Trophoblast cell (in vitro differentiated cells and primary cell): ENCODE results near the gene FAM236A.
"Not testable (repeated sequence)": the region's sequence is repeated elsewhere in the genome, so short reads cannot be mapped to it uniquely, and the experiment has no call there.

Experiments
- DNase-seq, 2 donors: peaks; one replicate each; pipeline ENCODE4 v3.0.0-alpha.2; 2016
- H2AFZ ChIP-seq: 2 replicates; pipeline ENCODE4 v1.6.1; 2013; ENCODE audit warnings: low read length, moderate library complexity, mild to moderate bottlenecking; ENCODE audit not compliant: insufficient read depth, poor library complexity
- H2AK5ac ChIP-seq: 2 replicates; pipeline ENCODE4 v1.6.1; 2013; ENCODE audit warnings: mild to moderate bottlenecking, low read length
- H2BK120ac ChIP-seq: 2 replicates; pipeline ENCODE4 v1.6.1; 2013; ENCODE audit warnings: low read length, mild to moderate bottlenecking, moderate library complexity; ENCODE audit not compliant: insufficient read depth, poor library complexity
- H2BK12ac ChIP-seq: 2 replicates; pipeline ENCODE4 v1.6.1; 2013; ENCODE audit warnings: mild to moderate bottlenecking, low read length, moderate library complexity
- H2BK5ac ChIP-seq: 2 replicates; pipeline ENCODE4 v1.6.1; 2013; ENCODE audit warnings: low read length, low read depth, moderate library complexity, mild to moderate bottlenecking; ENCODE audit not compliant: poor library complexity
- H3K14ac ChIP-seq: 2 replicates; pipeline ENCODE4 v1.6.1; 2013; ENCODE audit warnings: mild to moderate bottlenecking, low read length
- H3K18ac ChIP-seq: 2 replicates; pipeline ENCODE4 v1.6.1; 2013; ENCODE audit warnings: mild to moderate bottlenecking, low read length
- H3K23ac ChIP-seq: 2 replicates; pipeline ENCODE4 v1.6.1; 2013; ENCODE audit warnings: low read length
- H3K27ac ChIP-seq: 2 replicates; pipeline ENCODE4 v1.5.1; 2013; ENCODE audit warnings: low read depth, mild to moderate bottlenecking, inconsistent platforms, low read length, moderate library complexity
- H3K27me3 ChIP-seq: 2 replicates; pipeline ENCODE4 v1.6.1; 2013; ENCODE audit warnings: inconsistent platforms, mild to moderate bottlenecking, low read length, moderate library complexity; ENCODE audit not compliant: insufficient read depth
- H3K36me3 ChIP-seq, 2 experiments: 1 replicate in 1 of 2; 2 replicates in 1 of 2; pipeline ENCODE4 v1.6.1; 2013; ENCODE audit warnings: low read length in 2 of 2, mild to moderate bottlenecking in 2 of 2, moderate library complexity in 1 of 2; ENCODE audit not compliant: insufficient read depth in 2 of 2, control insufficient read depth in 1 of 2
- H3K4ac ChIP-seq: 2 replicates; pipeline ENCODE4 v1.6.1; 2013; ENCODE audit warnings: low read depth, mild to moderate bottlenecking, low read length, moderate library complexity
- H3K4me1 ChIP-seq, 2 experiments: 1 replicate in 1 of 2; 2 replicates in 1 of 2; pipeline ENCODE4 v1.6.1; 2013; ENCODE audit warnings: low read length in 2 of 2, mild to moderate bottlenecking in 2 of 2, moderate library complexity in 1 of 2; ENCODE audit not compliant: insufficient read depth in 2 of 2, control insufficient read depth in 1 of 2
- H3K4me2 ChIP-seq: 2 replicates; pipeline ENCODE4 v1.6.1; 2013; ENCODE audit warnings: inconsistent platforms, mild to moderate bottlenecking, low read length, moderate library complexity
- H3K4me3 ChIP-seq: 2 replicates; pipeline ENCODE4 v1.5.1; 2013; ENCODE audit warnings: mild to moderate bottlenecking, low read depth, low read length, inconsistent platforms
- H3K79me1 ChIP-seq: one replicate; pipeline ENCODE4 v1.6.1; 2013; ENCODE audit warnings: low read length
- H3K79me2 ChIP-seq: 2 replicates; pipeline ENCODE4 v1.6.1; 2013; ENCODE audit warnings: low read length, mild to moderate bottlenecking; ENCODE audit not compliant: control insufficient read depth, insufficient read depth, poor library complexity
- H3K9ac ChIP-seq: 2 replicates; pipeline ENCODE4 v1.6.1; 2013; ENCODE audit warnings: mild to moderate bottlenecking, low read length
- H3K9me3 ChIP-seq: 2 replicates; pipeline ENCODE4 v1.6.1; 2013; ENCODE audit warnings: low read depth, mild to moderate bottlenecking, control low read depth, inconsistent platforms, low read length; ENCODE audit not compliant: insufficient read depth
- H4K12ac ChIP-seq: 2 replicates; pipeline ENCODE4 v1.6.1; 2013; ENCODE audit warnings: low read depth, mild to moderate bottlenecking, low read length, moderate library complexity
- H4K8ac ChIP-seq: 2 replicates; pipeline ENCODE4 v1.6.1; 2013; ENCODE audit warnings: low read depth, mild to moderate bottlenecking, low read length, moderate library complexity
- H4K91ac ChIP-seq: one replicate; pipeline ENCODE4 v1.6.1; 2013; ENCODE audit warnings: low read depth, mild to moderate bottlenecking, low read length, moderate library complexity
- WGBS: extraction: QIAGEN DNeasy Blood & Tissue Kit; methylation state at CpG from one replicate; pipeline ENCODE4 v1.1.7; 2013; ENCODE audit warnings: missing lambda C conversion rate; ENCODE audit not compliant: insufficient read length, insufficient coverage; ENCODE audit errors: extremely low coverage; 5-methylcytosine and 5-hydroxymethylcytosine counted together

FAM236A gene

GRCh38 chrX:72943035-72943818, 5.2 kb downstream of the FAM236A start:
- H3K79me1 ChIP-seq, H3K18ac ChIP-seq, H4K12ac ChIP-seq, H3K9ac ChIP-seq, H2BK5ac ChIP-seq, H2AK5ac ChIP-seq, H3K79me2 ChIP-seq, H3K4ac ChIP-seq, DNase-seq, H3K4me1 ChIP-seq, H3K4me3 ChIP-seq, H2BK12ac ChIP-seq, H3K14ac ChIP-seq, H3K9me3 ChIP-seq, H3K36me3 ChIP-seq, H3K27me3 ChIP-seq, H2AFZ ChIP-seq, H3K23ac ChIP-seq, H4K8ac ChIP-seq, H3K4me2 ChIP-seq, H2BK120ac ChIP-seq, H3K27ac ChIP-seq, H4K91ac ChIP-seq: not testable (repeated sequence)
- WGBS = no CpG with 5 or more reads among the region's 44 CpGs

GRCh38 chrX:72943819-72944169, 5.8 kb downstream of the FAM236A start, which contains the start of gene DMRTC1:
Gene DMRTC1 (minus strand): TSS chrX:72943837. CDS start chrX:72875694, 68,143 bp downstream.
- H2BK12ac ChIP-seq, H4K8ac ChIP-seq, H4K12ac ChIP-seq, H3K9ac ChIP-seq, H3K36me3 ChIP-seq, H3K4ac ChIP-seq, H2AK5ac ChIP-seq, H3K9me3 ChIP-seq, H2BK5ac ChIP-seq, H3K23ac ChIP-seq, H2BK120ac ChIP-seq, H3K79me1 ChIP-seq, H3K4me1 ChIP-seq, H2AFZ ChIP-seq, H3K27me3 ChIP-seq, DNase-seq, H3K14ac ChIP-seq, H3K79me2 ChIP-seq, H3K18ac ChIP-seq, H3K27ac ChIP-seq, H3K4me3 ChIP-seq, H4K91ac ChIP-seq, H3K4me2 ChIP-seq: not testable (repeated sequence)
- WGBS = no CpG with 5 or more reads among the region's 15 CpGs

- not testable (repeated sequence) for H3K4me1 ChIP-seq, H3K9me3 ChIP-seq
- no CpG with 5 or more reads among the region's 9 CpGs for WGBS
Observed at GRCh38 chrX:72959971-72960370, 22.0 kb downstream of the FAM236A start.

GRCh38 chrX:72971859-72972258, 33.9 kb downstream of the FAM236A start:
- H3K4me2 ChIP-seq, H4K91ac ChIP-seq: not testable (repeated sequence)
- WGBS = no CpG with 5 or more reads among the region's 5 CpGs

More at GRCh38 chrX:72959971-72960370, 22.0 kb downstream of the FAM236A start:
- not testable (repeated sequence) for H4K91ac ChIP-seq, H4K8ac ChIP-seq, H2BK12ac ChIP-seq, H2AK5ac ChIP-seq, H3K14ac ChIP-seq, H2AFZ ChIP-seq, H3K79me2 ChIP-seq, H2BK5ac ChIP-seq, H3K79me1 ChIP-seq, DNase-seq, H2BK120ac ChIP-seq, H3K27ac ChIP-seq, H3K23ac ChIP-seq, H3K9ac ChIP-seq, H3K4me3 ChIP-seq, H3K18ac ChIP-seq, H4K12ac ChIP-seq, H3K27me3 ChIP-seq, H3K36me3 ChIP-seq, H3K4ac ChIP-seq, H3K4me2 ChIP-seq

More at GRCh38 chrX:72971859-72972258, 33.9 kb downstream of the FAM236A start:
- H2AK5ac ChIP-seq, H3K36me3 ChIP-seq, H3K4me3 ChIP-seq, H3K79me1 ChIP-seq, DNase-seq, H2AFZ ChIP-seq, H2BK5ac ChIP-seq, H3K4me1 ChIP-seq, H3K9ac ChIP-seq, H3K27ac ChIP-seq, H3K9me3 ChIP-seq, H4K12ac ChIP-seq, H2BK120ac ChIP-seq, H3K27me3 ChIP-seq, H3K18ac ChIP-seq, H3K23ac ChIP-seq, H3K14ac ChIP-seq, H3K4ac ChIP-seq, H4K8ac ChIP-seq, H3K79me2 ChIP-seq, H2BK12ac ChIP-seq: not testable (repeated sequence)
